ENCODE results near the gene PPA1. TPM values are rescaled to one million over a fixed set of nuclear protein-coding genes. Genes with fewer than 3 reads are reported as not detected.
"Not testable (repeated sequence)": the region's sequence is repeated elsewhere in the genome, so short reads cannot be mapped to it uniquely, and the experiment has no call there.

The PPA1 gene
- total RNA-seq, 1 experiment from 2014 or later: 199 TPM

- H3K27ac ChIP-seq; H3K4me3 ChIP-seq; H3K27me3 ChIP-seq (replicated peaks); DNase-seq (ENCODE audit: low read depth in 1 of 2, low spot score in 2 of 2); H3K36me3 ChIP-seq; H3K9me3 ChIP-seq (replicated peaks); H3K4me1 ChIP-seq (replicated peaks): not testable (repeated sequence)
Measured at GRCh38 chr10:70239077-70239976, 6.1 kb upstream of the PPA1 start.

DNA sequence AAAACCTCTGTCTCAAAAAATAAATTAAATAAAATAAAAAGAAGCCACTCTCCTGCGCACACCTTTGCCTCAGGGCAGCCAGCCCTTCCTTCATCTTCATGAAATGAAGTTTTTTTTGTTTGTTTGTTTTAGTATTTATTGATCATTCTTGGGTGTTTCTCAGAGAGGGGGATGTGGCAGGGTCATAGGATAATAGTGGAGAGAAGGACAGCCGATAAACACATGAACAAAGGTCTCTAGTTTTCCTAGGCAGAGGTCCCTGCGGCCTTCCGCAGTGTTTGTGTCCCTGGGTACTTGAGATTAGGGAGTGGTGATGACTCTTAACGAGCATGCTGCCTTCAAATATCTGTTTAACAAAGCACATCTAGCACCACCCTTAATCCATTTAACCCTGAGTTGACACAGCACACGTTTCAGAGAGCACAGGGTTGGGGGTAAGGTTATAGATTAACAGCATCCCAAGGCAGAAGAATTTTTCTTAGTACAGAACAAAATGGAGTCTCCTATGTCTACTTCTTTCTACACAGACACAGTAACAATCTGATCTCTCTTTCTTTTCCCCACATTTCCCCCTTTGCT, 4.8 kb upstream of the PPA1 start:
- H3K27me3 ChIP-seq (replicated peaks); H3K4me1 ChIP-seq (replicated peaks); H3K36me3 ChIP-seq; H3K9me3 ChIP-seq (replicated peaks); H3K27ac ChIP-seq; DNase-seq (ENCODE audit: low read depth in 1 of 2, low spot score in 2 of 2); H3K4me3 ChIP-seq: not testable (repeated sequence)

- H3K9me3 ChIP-seq (replicated peaks): no peaks in the 10 kb centered on the region
- no peak overlapping the region for H3K4me3 ChIP-seq
- peaks cover 11% of the 10 kb centered on the region for H3K4me1 ChIP-seq (replicated peaks)
- H3K27me3 ChIP-seq (replicated peaks): no peaks in the 10 kb centered on the region
- DNase-seq (ENCODE audit: low read depth in 1 of 2, low spot score in 2 of 2): no peak
- H3K27ac ChIP-seq: no peak overlapping the region
- H3K36me3 ChIP-seq: peaks cover 14% of the 10 kb centered on the region
Measured at GRCh38 chr10:70234668-70235447, 1.6 kb upstream of the PPA1 start.

DNA sequence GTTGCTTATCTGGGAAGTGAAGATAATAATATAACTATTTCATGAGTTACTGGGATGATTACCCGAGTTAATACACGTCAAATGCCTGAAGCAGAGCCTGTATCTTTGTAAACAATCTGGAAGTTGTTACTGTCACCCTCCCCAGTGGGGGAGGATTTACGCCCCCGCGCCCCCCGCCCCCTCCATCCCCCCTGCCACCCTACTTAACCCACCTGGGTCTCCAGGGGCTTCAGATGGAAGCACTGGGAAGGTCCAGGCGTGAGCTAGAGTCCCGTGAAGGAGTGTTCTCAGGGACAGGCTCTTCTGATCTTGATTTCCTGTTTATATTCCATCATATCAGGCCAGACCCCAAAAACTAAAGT, 691 bp upstream of the PPA1 start:
- H3K36me3 ChIP-seq: peaks cover 22% of the 10 kb centered on the region
- no peaks in the 10 kb centered on the region for H3K27me3 ChIP-seq (replicated peaks)
- H3K4me3 ChIP-seq: peak overlapping the region; percentile 74
- H3K27ac ChIP-seq: no peak overlapping the region
- no peak for DNase-seq (ENCODE audit: low read depth in 1 of 2, low spot score in 2 of 2)
- H3K4me1 ChIP-seq (replicated peaks): peaks cover 11% of the 10 kb centered on the region
- no peaks in the 10 kb centered on the region for H3K9me3 ChIP-seq (replicated peaks)

GRCh38 chr10:70232859-70233108, 445 bp downstream of the PPA1 start:
- Histone ChIP-seq H3K36me3 (peaks cover 33% of the 10 kb centered on the region), H3K4me3 (peak overlapping the region; percentile 74), H3K27me3 (replicated peaks) (no peaks in the 10 kb centered on the region), H3K9me3 (replicated peaks) (no peaks in the 10 kb centered on the region), H3K27ac (peak overlapping the region; percentile 41), H3K4me1 (replicated peaks) (peaks cover 11% of the 10 kb centered on the region)
- DNase-seq (ENCODE audit: low read depth in 1 of 2, low spot score in 2 of 2): peak in 1 of 2 experiments; percentile 56

- peak; percentile 58 to 73 for DNase-seq (ENCODE audit: low read depth in 1 of 2, low spot score in 2 of 2)
- H3K9me3 ChIP-seq (replicated peaks): no peaks in the 10 kb centered on the region
- peak overlapping the region; percentile 74 for H3K4me3 ChIP-seq
- peak overlapping the region; percentile 41 for H3K27ac ChIP-seq
- H3K27me3 ChIP-seq (replicated peaks): no peaks in the 10 kb centered on the region
- H3K36me3 ChIP-seq: peaks cover 36% of the 10 kb centered on the region
- peaks cover 11% of the 10 kb centered on the region for H3K4me1 ChIP-seq (replicated peaks)
Measured at GRCh38 chr10:70232155-70232858, 922 bp downstream of the PPA1 start.

GRCh38 chr10:70228491-70228890, 4.7 kb downstream of the PPA1 start:
- Histone ChIP-seq H3K4me1 (replicated peaks) (peaks cover 8% of the 10 kb centered on the region), H3K27ac (no peak overlapping the region), H3K36me3 (peaks cover 45% of the 10 kb centered on the region), H3K9me3 (replicated peaks) (no peaks in the 10 kb centered on the region), H3K4me3 (no peak overlapping the region), H3K27me3 (replicated peaks) (no peaks in the 10 kb centered on the region)
- DNase-seq (ENCODE audit: low read depth in 1 of 2, low spot score in 2 of 2): no peak

DNA sequence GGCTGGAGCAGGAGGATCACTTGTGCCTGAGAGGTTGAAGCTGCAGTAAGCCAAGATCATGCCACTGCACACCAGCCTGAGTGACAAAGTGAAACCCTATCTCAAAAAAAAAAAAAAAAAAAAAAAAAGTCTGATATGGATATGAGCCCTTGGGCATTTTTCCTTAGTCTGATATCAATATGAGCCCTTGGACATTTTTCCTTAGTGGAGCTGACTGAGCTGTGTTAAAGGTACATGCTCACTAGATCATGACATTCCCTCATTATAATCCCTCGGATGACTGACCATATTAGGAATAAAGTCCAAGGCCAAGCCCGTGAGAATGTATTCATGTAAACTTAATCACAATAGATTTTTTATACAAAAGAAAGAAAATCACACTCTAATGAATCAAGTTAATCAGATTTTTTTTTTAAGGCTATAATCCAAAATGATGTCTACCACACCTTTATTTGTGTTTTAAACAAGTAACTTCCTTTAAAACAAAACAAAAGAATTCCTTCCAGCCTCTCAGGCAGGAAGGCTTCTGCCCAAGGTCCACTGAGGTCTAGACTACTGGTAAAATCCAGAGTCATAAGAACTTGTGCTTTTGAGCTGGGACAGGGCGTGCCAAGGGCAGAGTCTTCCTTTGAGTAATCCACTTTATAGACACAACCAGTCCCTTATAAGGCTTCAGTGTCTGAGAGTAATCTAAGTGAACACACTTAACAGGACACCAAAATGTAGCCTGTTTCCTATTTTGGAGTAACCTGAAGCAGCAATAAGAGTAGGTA, 5.5 kb downstream of the PPA1 start:
- Histone ChIP-seq H3K9me3 (replicated peaks) (no peaks in the 10 kb centered on the region), H3K27me3 (replicated peaks) (no peaks in the 10 kb centered on the region), H3K4me3 (no peak overlapping the region), H3K4me1 (replicated peaks) (peaks cover 7% of the 10 kb centered on the region), H3K27ac (no peak overlapping the region), H3K36me3 (peaks cover 41% of the 10 kb centered on the region)
- no peak for DNase-seq (ENCODE audit: low read depth in 1 of 2, low spot score in 2 of 2)

DNA sequence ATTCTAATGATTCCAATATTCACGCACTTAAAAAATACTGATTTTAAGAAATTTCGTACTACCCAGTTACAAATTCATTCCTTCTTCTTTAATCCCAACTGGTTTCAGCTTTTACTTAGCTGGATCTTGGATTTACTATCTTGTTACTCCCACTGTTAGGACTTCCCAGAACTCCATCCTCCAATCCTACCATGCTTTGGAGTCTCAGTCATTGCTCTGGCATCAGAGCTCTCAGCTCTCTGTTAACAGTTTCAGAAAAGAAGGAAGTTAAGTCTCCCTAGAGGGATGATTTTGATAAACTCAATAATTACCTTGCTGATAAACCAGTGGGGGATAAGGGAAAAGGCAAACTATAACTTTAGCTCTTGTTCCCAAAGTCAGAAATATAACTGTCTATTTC, 9.5 kb downstream of the PPA1 start:
- no peak for DNase-seq (ENCODE audit: low read depth in 1 of 2, low spot score in 2 of 2)
- Histone ChIP-seq H3K4me3 (no peak overlapping the region), H3K27ac (no peak overlapping the region), H3K9me3 (replicated peaks) (no peaks in the 10 kb centered on the region), H3K36me3 (peaks cover 25% of the 10 kb centered on the region), H3K27me3 (replicated peaks) (no peaks in the 10 kb centered on the region), H3K4me1 (replicated peaks) (no peaks in the 10 kb centered on the region)

GRCh38 chr10:70222811-70223447, 10.3 kb downstream of the PPA1 start:
- peaks cover 25% of the 10 kb centered on the region for H3K36me3 ChIP-seq
- H3K9me3 ChIP-seq (replicated peaks); H3K27ac ChIP-seq; H3K4me1 ChIP-seq (replicated peaks); DNase-seq (ENCODE audit: low read depth in 1 of 2, low spot score in 2 of 2); H3K4me3 ChIP-seq; H3K27me3 ChIP-seq (replicated peaks): not testable (repeated sequence)

GRCh38 chr10:70222340-70222794, 10.9 kb downstream of the PPA1 start:
- Histone ChIP-seq H3K27me3 (replicated peaks) (no peaks in the 10 kb centered on the region), H3K4me1 (replicated peaks) (no peaks in the 10 kb centered on the region)
- DNase-seq (ENCODE audit: low read depth in 1 of 2, low spot score in 2 of 2): no peak

GRCh38 chr10:70221030-70221429, 12.2 kb downstream of the PPA1 start:
- H3K36me3 ChIP-seq: peaks cover 21% of the 10 kb centered on the region
- H3K27ac ChIP-seq: no peak overlapping the region
- no peaks in the 10 kb centered on the region for H3K9me3 ChIP-seq (replicated peaks)
- DNase-seq (ENCODE audit: low read depth in 1 of 2, low spot score in 2 of 2): no peak
- no peaks in the 10 kb centered on the region for H3K27me3 ChIP-seq (replicated peaks)
- H3K4me1 ChIP-seq (replicated peaks): no peaks in the 10 kb centered on the region
- no peak overlapping the region for H3K4me3 ChIP-seq

More at GRCh38 chr10:70222340-70222794, 10.9 kb downstream of the PPA1 start:
- peaks cover 27% of the 10 kb centered on the region for H3K36me3 ChIP-seq
- H3K4me3 ChIP-seq: no peak overlapping the region
- no peak overlapping the region for H3K27ac ChIP-seq
- H3K9me3 ChIP-seq (replicated peaks): no peaks in the 10 kb centered on the region

- Histone ChIP-seq H3K27ac (no peak overlapping the region), H3K9me3 (replicated peaks) (no peaks in the 10 kb centered on the region), H3K4me1 (replicated peaks) (no peaks in the 10 kb centered on the region), H3K4me3 (no peak overlapping the region), H3K36me3 (peaks cover 69% of the 10 kb centered on the region), H3K27me3 (replicated peaks) (no peaks in the 10 kb centered on the region)
- no peak for DNase-seq (ENCODE audit: low read depth in 1 of 2, low spot score in 2 of 2)
Measured at GRCh38 chr10:70212879-70213278, 20.4 kb downstream of the PPA1 start.
